Hepatocyte (in vitro differentiated cells): ENCODE data around the gene SRPK2. TPM values are rescaled to one million over a fixed set of nuclear protein-coding genes. Genes with fewer than 3 reads are reported as not detected.

ENCODE experiments used
- DNase-seq: peaks from one replicate; pipeline ENCODE4 v3.0.0-alpha.2; 2016; ENCODE audit warnings: low spot score
- H2AFZ ChIP-seq: fragments of 200-600 bp; sonication (generic); 2 replicates; pipeline ENCODE4 v1.6.0; 2016; ENCODE audit warnings: antibody characterized with exemption, mild to moderate bottlenecking
- H3K27ac ChIP-seq: fragments of 200-600 bp; sonication (generic); 2 replicates; pipeline ENCODE4 v1.5.1; 2016; ENCODE audit warnings: mild to moderate bottlenecking
- H3K27me3 ChIP-seq: fragments of 200-600 bp; sonication (generic); 2 replicates; pipeline ENCODE4 v1.6.1; 2016
- H3K36me3 ChIP-seq: fragments of 200-600 bp; sonication (generic); replicated peaks from 2 replicates; pipeline ENCODE4 v1.5.1; 2016; ENCODE audit warnings: low read depth; ENCODE audit not compliant: insufficient read depth
- H3K4me1 ChIP-seq: fragments of 200-600 bp; sonication (generic); 2 replicates; pipeline ENCODE4 v1.5.1; 2016; ENCODE audit warnings: mild to moderate bottlenecking, moderate library complexity; ENCODE audit not compliant: insufficient read depth
- H3K4me2 ChIP-seq: fragments of 200-600 bp; sonication (generic); 2 replicates; pipeline ENCODE4 v1.6.0; 2016
- H3K4me3 ChIP-seq: fragments of 200-600 bp; sonication (generic); 2 replicates; pipeline ENCODE4 v1.5.1; 2016; ENCODE audit warnings: mild to moderate bottlenecking
- H3K79me2 ChIP-seq: fragments of 200-600 bp; sonication (generic); 2 replicates; pipeline ENCODE4 v1.6.0; 2017; ENCODE audit warnings: mild to moderate bottlenecking
- H3K9me2 ChIP-seq: fragments of 200-600 bp; sonication (generic); replicated peaks from 2 replicates; pipeline ENCODE4 v1.6.0; 2017; ENCODE audit warnings: mild to moderate bottlenecking; ENCODE audit not compliant: insufficient read depth
- H3K9me3 ChIP-seq: fragments of 200-600 bp; sonication (generic); 2 replicates; pipeline ENCODE4 v1.5.1; 2016; ENCODE audit warnings: low read depth, mild to moderate bottlenecking
- H4K20me1 ChIP-seq: fragments of 200-600 bp; sonication (generic); 2 replicates; pipeline ENCODE4 v1.6.0; 2016; ENCODE audit warnings: mild to moderate bottlenecking; ENCODE audit not compliant: insufficient read depth, poor library complexity, severe bottlenecking
- EZH2 ChIP-seq: fragments of 200-600 bp; sonication (generic); IDR thresholded peaks from 2 replicates; pipeline ENCODE4 v1.6.1; 2016; ENCODE audit warnings: antibody characterized with exemption, mild to moderate bottlenecking, borderline replicate concordance
- EZH2phosphoT487 ChIP-seq: fragments of 200-600 bp; sonication (generic); IDR thresholded peaks from one replicate; pipeline ENCODE4 v1.6.1; 2018; ENCODE audit warnings: antibody characterized with exemption, mild to moderate bottlenecking, low read depth, moderate library complexity; ENCODE audit not compliant: unreplicated experiment, severe bottlenecking
- WGBS: methylation state at CpG from one replicate; pipeline ENCODE4 v1.1.6; 2016; ENCODE audit warnings: low lambda C conversion rate; ENCODE audit errors: missing lambda C conversion rate; 5-methylcytosine and 5-hydroxymethylcytosine counted together
- polyA plus RNA-seq: library from polyadenylated mRNA; unstranded; fragments of >200 nt; fragmentation: Nextera tagmentation; extraction: Ambion mirVana; gene quantifications from 2 replicates; pipeline ENCODE4 v1.2.1, GENCODE V29; 2016
- total RNA-seq: library from RNA; depleted of rRNA; stranded (reverse); fragments of >200 nt; gene quantifications from 2 replicates; pipeline ENCODE4 v1.2.3, GENCODE V29; 2014
- TF ChIP-seq, protein P1 (sequence below): fragments of 200-600 bp; sonication (generic); IDR thresholded peaks from 2 replicates; pipeline ENCODE4 v1.5.1; 2016; ENCODE audit warnings: antibody characterized with exemption, mild to moderate bottlenecking; ENCODE audit not compliant: poor library complexity

SRPK2 gene
- total and polyA plus RNA-seq, 2 experiments from 2014 or later = 41.4 to 46.1 TPM

DNA sequence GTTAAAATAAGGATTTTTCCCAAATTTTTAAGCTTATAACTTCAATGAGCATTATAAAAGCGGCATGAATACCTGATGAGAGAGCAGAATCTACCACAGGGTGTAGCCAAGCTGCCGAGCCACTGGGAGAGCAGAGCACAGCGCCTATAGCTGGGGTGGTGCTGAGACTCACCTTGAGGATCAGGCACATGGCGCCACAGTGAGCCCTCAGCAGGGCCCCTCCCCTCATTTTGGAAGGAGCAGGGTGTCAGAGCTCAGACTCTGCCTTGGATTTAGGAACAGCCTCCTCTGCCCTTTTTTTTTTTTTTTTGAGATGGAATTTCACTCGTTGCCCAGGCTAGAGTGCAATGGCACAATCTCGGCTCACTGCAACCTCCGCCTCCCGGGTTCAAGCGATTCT lies 118.6 kb downstream of the SRPK2 start:
- Histone ChIP-seq H4K20me1 (no peaks in the 10 kb centered on the region), H2AFZ (no peak overlapping the region), H3K36me3 (no peaks in the 10 kb centered on the region), H3K79me2 (peaks cover 72% of the 10 kb centered on the region), H3K4me3 (no peak overlapping the region), H3K9me2 (no peaks in the 10 kb centered on the region), H3K9me3 (no peaks in the 10 kb centered on the region), H3K4me2 (peak overlapping the region; percentile 71), H3K4me1 (peaks cover 14% of the 10 kb centered on the region), H3K27ac (peak overlapping the region; percentile 77), H3K27me3 (no peaks in the 10 kb centered on the region)
- no peak for DNase-seq
- 95% methylated on average over 8 of the region's 9 CpGs for WGBS
- no peak for TF ChIP-seq EZH2phosphoT487
- TF ChIP-seq, protein P1, sequence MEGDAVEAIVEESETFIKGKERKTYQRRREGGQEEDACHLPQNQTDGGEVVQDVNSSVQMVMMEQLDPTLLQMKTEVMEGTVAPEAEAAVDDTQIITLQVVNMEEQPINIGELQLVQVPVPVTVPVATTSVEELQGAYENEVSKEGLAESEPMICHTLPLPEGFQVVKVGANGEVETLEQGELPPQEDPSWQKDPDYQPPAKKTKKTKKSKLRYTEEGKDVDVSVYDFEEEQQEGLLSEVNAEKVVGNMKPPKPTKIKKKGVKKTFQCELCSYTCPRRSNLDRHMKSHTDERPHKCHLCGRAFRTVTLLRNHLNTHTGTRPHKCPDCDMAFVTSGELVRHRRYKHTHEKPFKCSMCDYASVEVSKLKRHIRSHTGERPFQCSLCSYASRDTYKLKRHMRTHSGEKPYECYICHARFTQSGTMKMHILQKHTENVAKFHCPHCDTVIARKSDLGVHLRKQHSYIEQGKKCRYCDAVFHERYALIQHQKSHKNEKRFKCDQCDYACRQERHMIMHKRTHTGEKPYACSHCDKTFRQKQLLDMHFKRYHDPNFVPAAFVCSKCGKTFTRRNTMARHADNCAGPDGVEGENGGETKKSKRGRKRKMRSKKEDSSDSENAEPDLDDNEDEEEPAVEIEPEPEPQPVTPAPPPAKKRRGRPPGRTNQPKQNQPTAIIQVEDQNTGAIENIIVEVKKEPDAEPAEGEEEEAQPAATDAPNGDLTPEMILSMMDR = no peak
- no peak for TF ChIP-seq EZH2

DNA sequence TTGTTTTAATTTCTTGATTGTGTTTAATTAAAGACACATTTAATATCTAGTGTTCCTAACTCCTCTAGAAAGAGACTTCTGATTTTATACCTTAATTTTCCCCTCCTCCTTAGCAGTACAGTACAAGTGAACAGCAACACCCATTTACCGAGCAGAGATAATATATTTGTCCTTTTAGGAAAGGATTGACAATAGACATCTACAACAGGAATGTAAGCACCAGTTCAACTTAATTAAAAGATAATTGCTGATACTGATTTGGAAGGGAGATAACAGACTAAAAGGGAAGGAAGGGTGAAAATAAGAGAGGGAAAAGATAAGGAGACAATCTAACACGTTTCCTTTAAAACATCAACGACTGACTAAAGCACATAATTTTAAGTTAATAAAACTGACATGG lies 119.3 kb downstream of the SRPK2 start:
- Histone ChIP-seq H3K9me2 (no peaks in the 10 kb centered on the region), H3K4me3 (peak overlapping the region; percentile 20), H3K27me3 (no peaks in the 10 kb centered on the region), H3K79me2 (peaks cover 75% of the 10 kb centered on the region), H3K9me3 (no peaks in the 10 kb centered on the region), H4K20me1 (no peaks in the 10 kb centered on the region), H3K4me2 (peak overlapping the region; percentile 71), H3K27ac (peak overlapping the region; percentile 77), H3K4me1 (peaks cover 14% of the 10 kb centered on the region), H3K36me3 (no peaks in the 10 kb centered on the region), H2AFZ (peak overlapping the region; percentile 41)
- TF ChIP-seq EZH2phosphoT487 = no peak
- TF ChIP-seq, protein P1 = no peak
- TF ChIP-seq EZH2 = no peak
- DNase-seq = no peak
- WGBS = 13% methylated on average over 3 of the region's 3 CpGs

DNA sequence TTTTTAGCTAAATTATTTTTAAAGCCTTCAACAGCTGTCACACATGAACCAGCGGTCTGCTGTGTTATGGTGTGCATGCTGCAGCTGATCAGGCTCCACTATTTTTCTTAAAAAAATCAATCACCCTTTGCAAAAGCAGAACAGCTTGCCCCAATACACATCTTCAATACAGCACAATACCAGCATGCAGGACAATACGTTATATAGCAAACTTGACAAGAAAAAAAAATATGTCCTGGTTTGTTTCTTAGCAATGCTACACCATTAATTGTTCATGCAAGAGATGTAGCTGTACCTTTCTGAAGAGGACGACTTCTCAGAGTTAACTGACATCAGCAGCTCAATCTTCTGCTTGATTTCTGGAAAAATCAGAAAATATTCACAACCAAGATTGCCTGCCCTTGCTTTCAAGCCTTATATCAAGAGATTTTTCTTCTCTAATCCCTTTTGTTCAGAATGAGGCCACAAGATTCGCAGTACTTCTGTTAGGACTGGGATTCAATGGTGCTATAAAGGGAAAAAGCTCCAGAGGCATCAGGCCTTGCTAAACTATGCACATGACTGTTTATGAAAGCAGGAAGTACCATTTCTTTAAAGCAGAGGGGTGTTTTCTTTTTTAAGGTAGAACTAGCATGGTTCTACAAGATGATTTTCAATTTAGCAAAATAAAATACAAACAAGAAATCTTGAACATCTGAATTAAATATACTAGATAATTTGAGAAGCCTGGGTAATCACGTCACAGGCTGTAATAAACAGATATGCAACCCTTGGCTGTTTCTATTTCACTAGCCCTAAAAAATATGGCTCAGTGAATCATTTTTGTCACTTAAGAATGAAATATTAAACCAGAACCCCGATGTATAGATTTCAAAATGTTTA lies 120.0 kb downstream of the SRPK2 start:
- Histone ChIP-seq H3K36me3 (no peaks in the 10 kb centered on the region), H3K9me3 (no peaks in the 10 kb centered on the region), H3K4me1 (peaks cover 14% of the 10 kb centered on the region), H2AFZ (peak overlapping the region; percentile 41), H4K20me1 (no peaks in the 10 kb centered on the region), H3K27me3 (no peaks in the 10 kb centered on the region), H3K79me2 (peaks cover 75% of the 10 kb centered on the region), H3K4me2 (peak overlapping the region; percentile 71), H3K27ac (peak overlapping the region; percentile 77), H3K4me3 (peak overlapping the region; percentile 20), H3K9me2 (no peaks in the 10 kb centered on the region)
- peak; percentile 63 for DNase-seq
- 41% methylated on average over 6 of the region's 6 CpGs for WGBS
- TF ChIP-seq EZH2 = no peak
- TF ChIP-seq, protein P1 = no peak
- no peak for TF ChIP-seq EZH2phosphoT487
